ENCODE data around the gene MCM8.

Gene MCM8

GRCh38 chr20:5987383-5987782, 36.9 kb downstream of the MCM8 start:
- Histone ChIP-seq H2BK15ac (ENCODE audit: low read length) (no peak overlapping the region), H3K9ac (ENCODE audit: low read depth, low read length, poor library complexity) (no peak overlapping the region), H3K79me1 (ENCODE audit: low read depth, low read length) (no peaks in the 10 kb centered on the region), H3K4ac (ENCODE audit: low read length) (no peak overlapping the region), H3K4me3 (ENCODE audit: low read length in 2 of 2) (no peak overlapping the region), H2BK120ac (ENCODE audit: low read depth, low read length) (no peak overlapping the region), H3K36me3 (replicated peaks in 1 of 2; ENCODE audit: control insufficient read depth in 2 of 2, insufficient read depth in 2 of 2, low read length in 2 of 2) (peaks cover 12 to 96% of the 10 kb centered on the region in 2 donors), H2AK5ac (ENCODE audit: low read depth, low read length) (no peak overlapping the region), H3K4me2 (ENCODE audit: insufficient read depth, low read length, poor library complexity, severe bottlenecking) (no peak overlapping the region), H2BK5ac (ENCODE audit: low read length) (no peak overlapping the region), H3K27me3 (ENCODE audit: control insufficient read depth in 3 of 3, insufficient read depth in 3 of 3, low read depth in 1 of 3, low read length in 3 of 3) (no peaks in the 10 kb centered on the region), H2AFZ (ENCODE audit: low read length) (no peak overlapping the region), H3K4me1 (ENCODE audit: control insufficient read depth in 2 of 2, insufficient read depth in 1 of 2, low read depth in 1 of 2, low read length in 2 of 2) (no peaks in the 10 kb centered on the region), H3K27ac (replicated peaks; ENCODE audit: low read length) (no peak overlapping the region), H3K18ac (ENCODE audit: low read length) (no peak overlapping the region), H4K8ac (ENCODE audit: low read depth, low read length) (no peak overlapping the region), H3K9me3 (replicated peaks in 1 of 2; ENCODE audit: control insufficient read depth in 2 of 2, insufficient read depth in 1 of 2, low read depth in 1 of 2, low read length in 2 of 2) (no peaks in the 10 kb centered on the region), H3K14ac (ENCODE audit: low read length) (no peak overlapping the region), H3K23ac (ENCODE audit: low read depth, low read length, poor library complexity) (no peak overlapping the region), H4K91ac (ENCODE audit: low read depth, low read length, poor library complexity) (no peak overlapping the region), H2BK12ac (ENCODE audit: low read length) (no peak overlapping the region)
- WGBS, 2 donors (ENCODE audit: extremely low coverage in 2 of 2, insufficient read length in 2 of 2, insufficient replicate concordance in 1 of 2), result no CpG with 5 or more reads among the region's 2 CpGs
- DNase-seq (ENCODE audit: low spot score), result no peak

DNA sequence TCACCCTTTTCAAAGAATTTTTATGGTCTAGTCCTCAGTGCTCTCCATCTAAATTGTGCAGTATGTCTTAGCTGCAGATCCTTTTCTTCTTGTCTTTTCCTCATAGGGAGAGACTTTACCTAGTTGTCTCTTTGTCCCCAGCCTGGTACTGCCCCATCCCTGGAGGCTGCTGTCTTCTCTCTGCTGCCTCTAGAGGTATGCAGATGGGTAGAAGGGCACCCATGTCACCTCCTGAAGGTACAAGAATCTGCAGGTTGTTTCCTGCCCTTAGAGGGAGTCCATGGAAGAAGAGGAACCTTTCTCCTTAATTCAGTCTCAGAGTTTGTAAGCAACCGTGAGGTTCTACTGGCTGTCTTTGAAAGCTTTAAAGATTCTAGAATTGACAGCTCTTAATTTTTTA, 39.1 kb downstream of the MCM8 start:
- no peak overlapping the region for H4K8ac ChIP-seq (ENCODE audit: low read depth, low read length)
- H3K14ac ChIP-seq (ENCODE audit: low read length), result no peak overlapping the region
- no peak overlapping the region for H3K4ac ChIP-seq (ENCODE audit: low read length)
- H2AK5ac ChIP-seq (ENCODE audit: low read depth, low read length), result no peak overlapping the region
- H3K4me2 ChIP-seq (ENCODE audit: insufficient read depth, low read length, poor library complexity, severe bottlenecking), result no peak overlapping the region
- WGBS, 2 donors (ENCODE audit: extremely low coverage in 2 of 2, insufficient read length in 2 of 2, insufficient replicate concordance in 1 of 2), result no CpG with 5 or more reads among the region's 1 CpG
- H3K9ac ChIP-seq (ENCODE audit: low read depth, low read length, poor library complexity), result no peak overlapping the region
- no peak overlapping the region for H3K4me3 ChIP-seq (ENCODE audit: low read length in 2 of 2)
- H2BK15ac ChIP-seq (ENCODE audit: low read length), result no peak overlapping the region
- no peak overlapping the region for H2AFZ ChIP-seq (ENCODE audit: low read length)
- H2BK5ac ChIP-seq (ENCODE audit: low read length), result no peak overlapping the region
- H3K27ac ChIP-seq (replicated peaks; ENCODE audit: low read length), result no peak overlapping the region
- no peak overlapping the region for H3K18ac ChIP-seq (ENCODE audit: low read length)
- H3K4me1 ChIP-seq (ENCODE audit: control insufficient read depth in 2 of 2, insufficient read depth in 1 of 2, low read depth in 1 of 2, low read length in 2 of 2), result no peaks in the 10 kb centered on the region
- H3K9me3 ChIP-seq (replicated peaks in 1 of 2; ENCODE audit: control insufficient read depth in 2 of 2, insufficient read depth in 1 of 2, low read depth in 1 of 2, low read length in 2 of 2), result no peaks in the 10 kb centered on the region
- no peak overlapping the region for H3K23ac ChIP-seq (ENCODE audit: low read depth, low read length, poor library complexity)
- no peaks in the 10 kb centered on the region for H3K27me3 ChIP-seq (ENCODE audit: control insufficient read depth in 3 of 3, insufficient read depth in 3 of 3, low read depth in 1 of 3, low read length in 3 of 3)
- H2BK120ac ChIP-seq (ENCODE audit: low read depth, low read length), result no peak overlapping the region
- H4K91ac ChIP-seq (ENCODE audit: low read depth, low read length, poor library complexity), result no peak overlapping the region
- no peaks in the 10 kb centered on the region for H3K79me1 ChIP-seq (ENCODE audit: low read depth, low read length)
- H2BK12ac ChIP-seq (ENCODE audit: low read length), result no peak overlapping the region
- peaks cover 14 to 96% of the 10 kb centered on the region in 2 donors for H3K36me3 ChIP-seq (replicated peaks in 1 of 2; ENCODE audit: control insufficient read depth in 2 of 2, insufficient read depth in 2 of 2, low read length in 2 of 2)
- no peak for DNase-seq (ENCODE audit: low spot score)

DNA sequence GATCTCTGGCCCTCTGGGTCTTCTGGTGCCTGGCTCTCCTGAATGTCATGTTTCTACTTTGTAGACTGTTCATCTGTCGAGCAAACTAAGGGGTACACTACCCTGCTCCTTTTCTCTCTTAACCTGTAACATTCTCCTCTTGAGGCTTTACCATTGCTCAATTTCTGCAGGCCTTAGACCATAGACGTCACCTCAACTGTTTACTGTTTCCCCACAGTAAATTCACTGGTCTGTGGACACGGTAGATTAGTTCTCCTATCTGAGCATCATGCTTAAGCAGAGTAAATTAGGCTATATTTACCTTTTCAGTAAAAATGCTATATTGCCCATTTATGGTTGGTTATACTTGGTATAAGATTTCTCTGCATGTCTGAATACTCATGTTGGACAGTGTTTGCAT, 40.5 kb downstream of the MCM8 start:
- Histone ChIP-seq H2AFZ (ENCODE audit: low read length) (no peak overlapping the region), H3K27ac (replicated peaks; ENCODE audit: low read length) (no peak overlapping the region), H3K36me3 (replicated peaks in 1 of 2; ENCODE audit: control insufficient read depth in 2 of 2, insufficient read depth in 2 of 2, low read length in 2 of 2) (peaks cover 15 to 99% of the 10 kb centered on the region in 2 donors), H4K91ac (ENCODE audit: low read depth, low read length, poor library complexity) (no peak overlapping the region), H3K79me1 (ENCODE audit: low read depth, low read length) (no peaks in the 10 kb centered on the region), H3K4me1 (ENCODE audit: control insufficient read depth in 2 of 2, insufficient read depth in 1 of 2, low read depth in 1 of 2, low read length in 2 of 2) (no peaks in the 10 kb centered on the region), H3K23ac (ENCODE audit: low read depth, low read length, poor library complexity) (no peak overlapping the region), H3K18ac (ENCODE audit: low read length) (no peak overlapping the region), H3K9ac (ENCODE audit: low read depth, low read length, poor library complexity) (no peak overlapping the region), H2BK120ac (ENCODE audit: low read depth, low read length) (no peak overlapping the region), H2AK5ac (ENCODE audit: low read depth, low read length) (no peak overlapping the region), H2BK15ac (ENCODE audit: low read length) (no peak overlapping the region), H2BK5ac (ENCODE audit: low read length) (no peak overlapping the region), H3K4me2 (ENCODE audit: insufficient read depth, low read length, poor library complexity, severe bottlenecking) (no peak overlapping the region), H2BK12ac (ENCODE audit: low read length) (no peak overlapping the region), H3K4ac (ENCODE audit: low read length) (no peak overlapping the region), H4K8ac (ENCODE audit: low read depth, low read length) (no peak overlapping the region), H3K14ac (ENCODE audit: low read length) (no peak overlapping the region), H3K9me3 (replicated peaks in 1 of 2; ENCODE audit: control insufficient read depth in 2 of 2, insufficient read depth in 1 of 2, low read depth in 1 of 2, low read length in 2 of 2) (no peaks in the 10 kb centered on the region), H3K4me3 (ENCODE audit: low read length in 2 of 2) (no peak overlapping the region), H3K27me3 (ENCODE audit: control insufficient read depth in 3 of 3, insufficient read depth in 3 of 3, low read depth in 1 of 3, low read length in 3 of 3) (no peaks in the 10 kb centered on the region)
- WGBS, 2 donors (ENCODE audit: extremely low coverage in 2 of 2, insufficient read length in 2 of 2, insufficient replicate concordance in 1 of 2), result no CpG with 5 or more reads among the region's 3 CpGs
- no peak for DNase-seq (ENCODE audit: low spot score)

GRCh38 chr20:5991623-5992441, 41.4 kb downstream of the MCM8 start:
- no peak overlapping the region for H3K4ac ChIP-seq (ENCODE audit: low read length)
- DNase-seq (ENCODE audit: low spot score), result no peak
- H2BK120ac ChIP-seq (ENCODE audit: low read depth, low read length), result no peak overlapping the region
- no peak overlapping the region for H2BK5ac ChIP-seq (ENCODE audit: low read length)
- H3K14ac ChIP-seq (ENCODE audit: low read length), result no peak overlapping the region
- no peak overlapping the region for H3K23ac ChIP-seq (ENCODE audit: low read depth, low read length, poor library complexity)
- no peaks in the 10 kb centered on the region for H3K9me3 ChIP-seq (replicated peaks in 1 of 2; ENCODE audit: control insufficient read depth in 2 of 2, insufficient read depth in 1 of 2, low read depth in 1 of 2, low read length in 2 of 2)
- H3K4me1 ChIP-seq (ENCODE audit: control insufficient read depth in 2 of 2, insufficient read depth in 1 of 2, low read depth in 1 of 2, low read length in 2 of 2), result no peaks in the 10 kb centered on the region
- H4K91ac ChIP-seq (ENCODE audit: low read depth, low read length, poor library complexity), result no peak overlapping the region
- H2AK5ac ChIP-seq (ENCODE audit: low read depth, low read length), result no peak overlapping the region
- H3K27ac ChIP-seq (replicated peaks; ENCODE audit: low read length), result no peak overlapping the region
- no peak overlapping the region for H3K18ac ChIP-seq (ENCODE audit: low read length)
- H2BK15ac ChIP-seq (ENCODE audit: low read length), result no peak overlapping the region
- no peak overlapping the region for H4K8ac ChIP-seq (ENCODE audit: low read depth, low read length)
- H3K27me3 ChIP-seq (ENCODE audit: control insufficient read depth in 3 of 3, insufficient read depth in 3 of 3, low read depth in 1 of 3, low read length in 3 of 3), result no peaks in the 10 kb centered on the region
- H3K9ac ChIP-seq (ENCODE audit: low read depth, low read length, poor library complexity), result no peak overlapping the region
- H2AFZ ChIP-seq (ENCODE audit: low read length), result no peak overlapping the region
- no CpG with 5 or more reads among the region's 2 CpGs for WGBS, 2 donors (ENCODE audit: extremely low coverage in 2 of 2, insufficient read length in 2 of 2, insufficient replicate concordance in 1 of 2)
- H2BK12ac ChIP-seq (ENCODE audit: low read length), result no peak overlapping the region
- H3K4me2 ChIP-seq (ENCODE audit: insufficient read depth, low read length, poor library complexity, severe bottlenecking), result no peak overlapping the region
- H3K36me3 ChIP-seq (replicated peaks in 1 of 2; ENCODE audit: control insufficient read depth in 2 of 2, insufficient read depth in 2 of 2, low read length in 2 of 2), result peaks cover 13 to 99% of the 10 kb centered on the region in 2 donors
- H3K79me1 ChIP-seq (ENCODE audit: low read depth, low read length), result no peaks in the 10 kb centered on the region
- H3K4me3 ChIP-seq (ENCODE audit: low read length in 2 of 2), result no peak overlapping the region
